ENCODE measurements around the gene CYTH2.
"Not testable (repeated sequence)": the region's sequence is repeated elsewhere in the genome, so short reads cannot be mapped to it uniquely, and the experiment has no call there.

Gene CYTH2

DNA sequence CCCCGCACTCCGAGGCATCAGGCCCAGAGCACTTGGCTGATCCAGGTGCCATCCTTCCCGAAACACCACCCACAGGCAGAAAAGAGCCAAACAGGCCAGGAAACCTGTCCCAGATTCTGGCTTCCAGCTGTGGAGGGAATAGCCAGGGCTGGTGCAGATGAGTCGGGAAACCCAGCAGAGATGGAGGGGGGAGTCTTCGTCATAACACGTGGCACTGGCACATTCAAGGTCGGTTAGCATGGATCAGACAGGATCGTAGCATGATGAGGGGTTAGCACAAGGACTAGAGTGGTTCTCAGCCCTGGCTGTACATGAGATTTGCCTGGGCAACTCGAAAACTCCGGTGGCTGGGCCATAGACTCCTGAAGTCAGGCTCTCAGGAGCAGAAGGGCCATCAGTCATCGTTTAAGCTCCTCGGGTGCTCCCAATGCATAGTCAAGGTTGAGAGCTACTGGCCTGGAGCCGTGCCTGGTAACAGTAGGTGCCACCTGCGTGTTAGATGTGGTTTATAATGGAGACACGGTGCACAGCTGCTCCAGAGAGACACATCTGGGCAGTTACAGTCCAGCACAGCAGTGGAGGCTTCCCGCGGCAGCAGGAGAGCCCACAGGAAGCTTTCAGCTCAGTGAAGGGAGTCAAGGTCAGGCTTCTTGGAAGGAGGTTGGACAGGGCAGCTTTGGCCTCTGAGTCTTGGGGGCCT is 6.3 kb downstream of the CYTH2 start:
- DNase-seq (ENCODE audit: extremely low spot score, insufficient read length, low read depth) = no peak
- no peak for FAIRE-seq

DNA sequence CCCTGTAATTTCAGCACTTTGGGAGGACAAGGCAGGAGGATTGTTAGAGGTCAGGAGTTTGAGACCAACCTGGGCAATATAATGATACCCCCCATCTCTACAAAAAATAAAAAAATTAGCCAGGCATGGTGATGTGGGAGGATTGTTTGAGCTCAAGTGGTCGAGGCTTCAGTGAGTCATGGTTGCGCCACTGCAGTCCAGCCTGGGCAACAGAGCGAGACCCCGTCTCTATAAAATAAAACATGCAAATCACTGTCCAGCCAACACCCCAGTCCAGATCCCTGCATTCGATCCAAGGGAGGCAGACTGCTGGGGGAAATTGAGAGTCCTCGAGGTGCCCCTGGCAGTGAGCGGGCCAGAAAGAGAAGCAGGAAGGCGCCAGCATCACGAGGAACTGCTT is 7.0 kb downstream of the CYTH2 start:
- DNase-seq (ENCODE audit: extremely low spot score, insufficient read length, low read depth) (no peak), FAIRE-seq (no peak)

DNA sequence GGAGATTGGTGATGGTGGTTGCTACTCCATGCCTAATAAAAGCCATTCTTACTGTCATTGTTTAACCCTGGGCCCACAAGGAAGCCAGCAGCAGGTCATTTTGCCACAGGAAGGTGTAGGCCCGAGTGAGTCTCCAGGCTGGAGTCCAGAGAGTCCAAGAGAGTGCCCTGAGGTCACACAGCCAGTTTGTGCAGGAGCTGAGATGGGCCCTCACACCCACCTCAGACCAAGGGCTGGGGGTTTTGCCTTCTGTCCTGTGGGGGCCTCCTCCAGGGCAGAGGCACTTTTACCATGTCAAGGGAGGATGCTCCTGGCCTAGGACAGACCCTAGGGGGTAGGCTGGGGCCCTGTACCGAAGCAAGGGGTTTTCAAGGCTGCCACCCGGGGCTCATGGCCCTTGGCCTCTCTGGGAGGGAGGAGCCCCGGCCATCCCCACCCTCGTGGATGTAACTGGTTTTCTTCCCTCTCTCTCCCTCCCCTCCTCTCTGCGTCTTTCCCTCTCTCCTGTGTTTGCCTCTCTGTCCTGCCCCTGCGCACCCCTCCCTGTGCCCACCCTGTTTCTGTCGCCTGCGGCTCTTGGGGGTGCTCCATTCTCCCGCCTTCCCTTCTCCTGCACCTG is 8.0 kb downstream of the CYTH2 start:
- DNase-seq (ENCODE audit: extremely low spot score, insufficient read length, low read depth) (no peak), FAIRE-seq (no peak)

DNA sequence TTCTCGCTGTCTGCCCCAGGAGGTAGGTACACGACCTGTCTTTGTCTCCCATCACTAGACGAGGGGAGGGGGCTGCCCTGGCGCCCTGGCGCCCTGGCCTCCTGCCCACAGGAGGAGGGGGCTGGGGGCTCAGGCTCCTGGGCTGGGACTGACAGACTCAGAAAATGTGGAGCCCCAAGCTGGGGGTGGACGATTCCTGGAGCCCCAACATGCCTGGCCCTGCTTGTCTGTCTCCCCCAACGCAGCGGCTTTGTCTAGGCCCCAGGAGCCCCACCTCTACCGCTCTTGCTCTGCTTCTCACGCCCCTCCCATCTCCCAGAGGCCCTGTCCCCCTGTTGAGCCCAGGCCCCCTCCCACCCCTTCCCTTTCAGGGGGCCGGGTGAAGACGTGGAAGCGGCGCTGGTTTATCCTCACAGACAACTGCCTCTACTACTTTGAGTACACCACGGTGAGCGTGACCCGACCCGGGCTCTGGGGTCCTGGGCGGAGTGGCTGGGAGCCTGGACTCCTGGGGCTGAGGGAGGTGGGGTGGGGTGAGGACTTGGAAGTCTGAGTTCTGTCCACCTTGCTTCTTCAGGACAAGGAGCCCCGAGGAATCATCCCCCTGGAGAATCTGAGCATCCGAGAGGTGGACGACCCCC is 8.6 kb downstream of the CYTH2 start:
- DNase-seq (ENCODE audit: extremely low spot score, insufficient read length, low read depth) (no peak), FAIRE-seq (no peak)

DNA sequence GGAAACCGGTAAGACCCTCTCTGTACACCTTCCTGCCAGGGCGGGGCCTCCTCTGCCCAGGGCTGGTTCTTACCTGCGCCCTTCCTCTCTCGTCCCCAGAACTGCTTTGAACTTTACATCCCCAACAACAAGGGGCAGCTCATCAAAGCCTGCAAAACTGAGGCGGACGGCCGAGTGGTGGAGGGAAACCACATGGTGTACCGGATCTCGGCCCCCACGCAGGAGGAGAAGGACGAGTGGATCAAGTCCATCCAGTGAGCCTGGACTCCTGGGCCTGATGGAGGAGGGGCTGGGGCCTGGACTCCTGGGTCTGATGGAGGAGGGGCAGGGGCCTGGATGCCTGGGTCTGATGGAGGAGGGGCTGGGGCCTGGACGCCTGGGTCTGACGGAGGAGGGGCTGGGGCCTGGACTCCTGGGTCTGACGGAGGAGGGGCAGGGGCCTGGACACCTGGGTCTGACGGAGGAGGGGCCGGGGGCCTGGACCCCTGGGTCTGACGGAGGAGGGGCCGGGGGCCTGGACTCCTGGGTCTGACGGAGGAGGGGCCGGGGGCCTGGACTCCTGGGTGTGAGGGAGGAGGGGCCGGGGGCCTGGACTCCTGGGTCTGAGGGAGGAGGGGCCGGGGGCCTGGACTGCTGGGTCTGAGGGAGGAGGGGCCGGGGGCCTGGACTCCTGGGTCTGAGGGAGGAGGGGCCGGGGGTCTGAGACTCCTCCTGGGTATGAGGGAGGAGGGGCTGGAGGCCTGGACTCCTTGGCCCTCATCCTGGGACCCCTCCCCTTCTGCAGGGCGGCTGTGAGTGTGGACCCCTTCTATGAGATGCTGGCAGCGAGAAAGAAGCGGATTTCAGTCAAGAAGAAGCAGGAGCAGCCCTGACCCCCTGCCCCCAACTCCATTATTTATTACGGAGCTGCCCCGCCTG is 9.4 kb downstream of the CYTH2 start:
- DNase-seq (ENCODE audit: extremely low spot score, insufficient read length, low read depth) (no peak), FAIRE-seq (no peak)

DNA sequence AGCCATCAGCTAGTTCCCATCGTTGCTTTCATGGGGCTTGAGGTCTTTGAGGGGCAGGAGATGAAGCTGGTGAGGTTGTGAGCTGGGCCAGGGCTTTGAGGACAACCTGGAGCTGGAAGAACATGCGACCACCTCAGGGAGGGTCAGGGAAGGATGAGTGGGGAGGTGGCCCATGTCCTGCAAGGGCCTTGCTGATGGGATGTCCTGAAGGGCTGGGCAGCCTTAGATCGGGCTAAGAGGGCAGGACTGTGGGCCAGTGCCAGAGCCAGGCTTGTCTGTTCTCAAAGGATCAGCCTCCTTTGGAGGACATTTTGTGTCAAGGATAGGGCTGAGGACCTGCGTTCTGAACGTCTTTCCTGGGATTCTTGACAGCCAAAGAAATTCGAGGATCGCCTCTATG is 10.5 kb downstream of the CYTH2 start:
- DNase-seq (ENCODE audit: extremely low spot score, insufficient read length, low read depth) (no peak), FAIRE-seq (no peak)

DNA sequence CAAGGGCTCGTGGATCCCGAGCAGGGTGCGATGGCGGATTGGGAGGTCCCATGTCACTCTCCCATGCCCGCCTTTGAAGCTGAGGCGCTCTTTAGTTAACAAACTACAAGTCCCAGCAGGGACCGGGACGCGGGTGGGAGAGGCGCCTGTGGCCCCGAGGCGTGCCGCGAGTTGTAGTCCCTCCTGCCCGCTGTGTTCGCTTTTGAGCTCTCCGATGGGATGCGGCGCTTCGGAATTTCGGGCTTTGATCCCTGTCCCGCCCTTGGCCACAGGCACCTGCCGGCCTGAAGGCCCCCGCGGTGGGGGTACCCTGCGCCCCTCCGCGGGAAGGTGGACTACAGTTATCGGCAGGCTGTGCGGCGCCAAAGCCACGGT is 11.0 kb downstream of the CYTH2 start:
- FAIRE-seq (no peak), DNase-seq (ENCODE audit: extremely low spot score, insufficient read length, low read depth) (no peak)

DNA sequence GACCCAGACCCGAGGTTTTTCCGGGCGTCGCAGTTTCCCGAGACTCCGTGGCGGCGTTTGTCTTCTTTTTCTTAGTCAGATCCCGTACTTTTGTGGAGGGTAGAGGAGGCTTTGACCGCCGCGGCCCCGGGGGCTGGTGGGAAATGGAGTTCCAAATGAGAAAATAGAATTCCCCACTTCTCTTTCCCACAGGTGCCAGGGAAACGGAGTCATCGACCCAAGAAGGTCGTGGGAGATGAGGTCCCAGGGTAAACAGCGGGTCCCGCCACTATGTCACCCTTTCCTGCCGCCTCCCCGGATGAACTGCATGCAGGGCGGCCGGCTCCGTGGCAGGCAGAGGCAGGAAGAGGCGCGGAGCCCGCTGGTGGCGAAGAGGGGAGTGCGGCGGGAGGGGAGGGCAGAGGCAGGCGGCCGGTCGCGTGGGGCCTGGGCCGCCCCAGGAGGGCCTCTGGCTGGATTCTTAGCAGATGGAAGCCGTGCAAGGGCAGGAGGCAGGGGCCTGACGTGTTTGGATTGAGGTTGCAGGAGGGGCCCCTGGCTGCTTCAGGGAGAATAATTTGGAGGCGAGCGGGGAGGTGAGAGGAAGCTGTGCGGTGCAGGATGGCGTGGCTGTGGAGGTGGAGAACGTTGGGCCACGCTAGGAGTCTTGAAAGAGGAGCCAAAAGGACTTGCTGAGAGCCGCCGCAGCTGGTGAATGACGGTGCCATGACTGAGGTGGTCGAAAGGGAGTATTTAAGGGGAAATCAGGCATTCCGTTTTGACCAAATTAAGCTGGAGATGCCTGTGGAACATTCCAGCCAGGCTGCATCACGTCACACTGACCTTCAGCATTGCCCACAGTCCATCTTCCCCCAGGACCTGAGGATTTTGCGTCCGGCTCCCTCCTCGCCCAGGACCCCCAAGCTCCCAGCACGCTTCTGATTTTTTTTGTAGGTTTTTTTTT is 11.7 kb downstream of the CYTH2 start:
- FAIRE-seq = no peak
- no peak for DNase-seq (ENCODE audit: extremely low spot score, insufficient read length, low read depth)

DNA sequence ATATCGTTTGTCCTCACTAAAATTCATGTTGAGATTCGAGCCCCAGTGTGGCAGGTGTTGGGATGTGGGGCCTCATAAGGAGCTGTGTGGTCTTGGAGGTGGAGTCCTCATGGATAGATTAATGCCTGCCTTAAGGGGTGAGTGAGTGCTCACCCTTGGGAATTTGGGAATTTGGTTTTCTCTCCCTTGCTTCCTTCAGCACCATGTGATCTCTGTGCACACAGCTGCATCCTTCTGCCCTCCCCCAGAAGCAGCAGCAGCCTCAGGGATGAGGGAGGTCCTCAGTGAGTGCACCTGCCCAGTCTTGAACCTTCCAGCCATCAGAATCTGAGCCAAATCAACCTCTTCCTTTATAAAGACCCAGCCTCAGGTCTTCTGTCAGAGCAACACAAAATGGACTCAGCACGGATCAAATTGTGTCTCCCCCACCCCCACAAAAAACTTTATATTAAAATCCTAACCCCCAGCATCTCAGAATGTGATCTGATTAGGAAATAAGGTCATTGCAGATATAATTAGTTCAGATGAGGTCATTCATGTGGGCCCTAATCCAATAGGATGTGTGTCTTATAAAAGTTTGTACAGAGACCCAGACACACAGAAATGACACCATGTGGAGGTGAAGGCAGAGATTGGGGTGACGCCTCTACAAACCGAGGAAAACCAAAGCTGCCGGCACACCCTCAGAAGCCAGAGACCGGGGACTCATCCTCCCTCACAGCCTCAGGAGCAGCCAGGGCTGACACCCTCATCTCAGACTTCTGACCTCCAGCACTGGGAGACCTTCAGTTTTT is 12.9 kb downstream of the CYTH2 start:
- FAIRE-seq = no peak
- no peak for DNase-seq (ENCODE audit: extremely low spot score, insufficient read length, low read depth)

DNA sequence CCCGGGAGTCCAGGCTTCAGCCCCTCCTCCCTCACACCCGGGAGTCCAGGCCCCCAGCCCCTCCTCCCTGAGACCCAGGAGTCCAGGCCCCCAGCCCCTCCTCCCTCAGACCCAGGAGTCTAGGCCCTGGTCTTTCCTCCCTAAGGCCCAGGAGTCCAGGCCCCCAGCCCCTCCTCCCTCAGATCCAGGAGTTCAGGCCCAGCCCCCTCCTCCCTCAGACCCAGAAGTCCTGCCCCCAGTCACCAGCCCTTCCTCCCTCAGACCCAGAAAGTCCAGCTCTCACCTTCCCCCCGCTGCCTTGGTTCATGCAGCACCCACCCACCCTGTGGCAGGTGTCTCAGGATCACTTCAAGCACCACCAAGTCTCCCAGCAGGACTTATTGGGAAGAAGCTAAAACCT is 14.1 kb downstream of the CYTH2 start:
- FAIRE-seq (no peak), DNase-seq (ENCODE audit: extremely low spot score, insufficient read length, low read depth) (no peak)

DNA sequence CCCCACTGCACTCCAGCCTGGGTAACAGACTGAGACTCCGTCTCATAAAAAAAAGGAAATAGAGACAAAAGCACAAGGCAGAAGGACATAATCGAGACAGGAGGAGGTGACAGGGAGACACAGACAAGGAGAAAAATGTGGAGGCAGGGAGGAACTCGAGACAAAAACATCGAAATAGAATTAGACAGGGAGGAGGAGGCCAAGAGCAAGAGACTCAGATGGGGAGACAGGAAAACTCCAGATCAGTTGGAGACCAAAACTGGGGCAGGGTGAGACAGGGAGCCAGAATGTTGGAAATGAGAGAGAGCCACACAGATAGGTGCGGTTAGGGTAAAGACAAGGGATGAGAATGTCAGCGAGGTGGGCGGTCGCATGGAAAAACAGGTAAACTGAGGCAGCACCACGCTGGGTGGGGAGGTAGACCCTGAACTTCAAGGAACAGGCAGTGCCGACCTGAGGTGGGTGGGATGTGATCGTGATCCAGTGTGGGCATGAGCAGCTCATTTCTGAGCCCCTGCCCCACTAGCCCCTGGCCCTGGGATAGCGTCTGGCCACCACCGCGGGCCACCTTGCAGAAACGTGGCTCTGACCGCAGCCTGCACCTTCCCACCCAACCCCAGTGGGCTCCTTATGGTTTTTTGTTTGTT is 15.2 kb downstream of the CYTH2 start:
- DNase-seq (ENCODE audit: extremely low spot score, insufficient read length, low read depth) = no peak
- FAIRE-seq = no peak

DNA sequence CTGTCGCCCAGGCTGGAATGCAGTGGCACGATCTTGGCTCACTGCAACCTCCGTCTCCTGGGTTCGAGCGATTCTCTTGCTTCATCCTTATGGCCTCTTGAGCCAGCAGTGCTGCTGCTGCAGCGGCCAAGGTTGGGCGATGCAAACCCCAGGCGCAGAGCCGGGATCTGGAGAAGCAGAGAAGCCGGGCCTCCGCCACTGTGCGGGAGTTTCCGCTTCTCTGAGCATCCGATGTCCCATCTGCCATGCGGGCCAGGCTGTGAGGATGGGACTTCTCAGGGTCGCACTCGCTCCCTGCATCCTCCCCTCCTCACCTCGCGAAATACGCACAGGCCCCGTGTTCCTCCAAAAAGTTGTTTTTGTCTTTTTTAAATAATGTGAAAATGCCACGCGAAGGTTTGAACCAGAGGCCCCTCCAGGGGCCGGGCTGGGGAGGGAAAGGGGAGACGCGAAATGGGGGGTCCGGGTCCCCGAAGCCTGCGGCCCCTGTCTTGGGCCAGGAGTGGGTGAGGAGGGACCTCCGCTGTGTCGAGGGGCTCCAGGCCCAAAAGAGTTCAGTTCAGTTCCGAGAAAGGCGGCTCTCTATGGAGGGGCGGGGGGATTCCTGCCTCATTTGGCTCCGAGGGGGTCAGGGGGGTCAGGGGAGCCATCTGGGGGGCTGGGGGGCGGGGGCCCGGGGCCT is 15.9 kb downstream of the CYTH2 start:
- FAIRE-seq (no peak), DNase-seq (ENCODE audit: extremely low spot score, insufficient read length, low read depth) (no peak)

DNA sequence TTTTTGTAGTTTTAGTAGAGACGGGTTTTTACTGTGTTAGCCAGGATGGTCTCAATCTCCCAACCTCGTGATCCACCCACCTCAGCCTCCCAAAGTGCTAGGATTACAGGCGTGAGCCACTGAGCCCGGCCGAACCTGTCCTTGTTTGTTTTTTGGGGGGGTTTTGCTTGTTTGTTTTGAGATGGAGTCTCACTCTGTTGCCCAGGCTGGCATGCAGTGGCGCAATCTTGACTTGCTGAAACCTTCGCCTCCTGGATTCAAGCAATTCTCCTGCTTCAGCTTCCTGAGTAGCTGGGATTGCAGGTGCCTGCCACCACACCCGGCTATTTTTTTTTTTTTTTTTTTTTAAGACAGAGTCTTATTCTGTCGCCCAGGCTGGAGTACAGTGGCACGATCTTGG is 17.5 kb downstream of the CYTH2 start:
- DNase-seq (ENCODE audit: extremely low spot score, insufficient read length, low read depth); FAIRE-seq: not testable (repeated sequence)

DNA sequence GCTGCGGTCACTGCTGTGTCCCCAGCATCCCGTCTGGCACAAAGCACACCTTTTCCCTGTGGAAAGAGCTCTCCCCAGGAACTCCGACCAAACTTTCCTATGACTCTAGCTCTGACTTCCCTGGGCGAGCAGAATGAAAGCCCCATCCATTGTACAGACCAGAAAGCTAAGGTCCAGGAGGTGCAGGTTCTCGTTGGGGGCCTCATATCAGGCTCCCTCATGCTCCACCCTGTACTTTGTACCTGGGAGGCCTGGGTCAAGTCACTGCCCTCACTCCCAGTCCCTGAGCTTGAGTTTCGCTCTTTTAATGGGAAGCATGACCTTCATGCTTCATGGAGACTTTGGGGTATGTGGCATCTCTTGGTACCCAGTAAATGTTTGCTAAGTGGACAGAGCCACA is 18.4 kb downstream of the CYTH2 start:
- DNase-seq (ENCODE audit: extremely low spot score, insufficient read length, low read depth) (no peak), FAIRE-seq (no peak)

DNA sequence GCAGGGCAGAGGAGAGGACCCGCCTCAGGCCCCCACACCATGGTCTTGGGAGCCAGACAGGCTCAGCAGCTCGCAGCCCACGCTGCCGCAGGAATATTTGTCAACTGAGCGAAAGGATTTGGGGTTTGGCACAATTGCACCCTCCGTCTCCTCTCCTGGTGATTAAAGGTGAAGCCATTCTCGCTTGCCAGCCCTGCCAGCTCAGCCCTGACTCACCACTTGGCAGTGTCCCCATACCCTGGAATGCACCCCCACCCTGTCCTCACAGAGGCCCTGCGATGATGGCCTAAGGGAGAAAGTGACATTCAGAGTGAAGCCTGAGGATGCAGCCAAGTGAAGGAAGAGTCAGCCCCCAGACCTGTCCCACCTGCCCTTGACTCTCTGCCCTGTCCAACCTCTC is 18.8 kb downstream of the CYTH2 start:
- FAIRE-seq = no peak

DNA sequence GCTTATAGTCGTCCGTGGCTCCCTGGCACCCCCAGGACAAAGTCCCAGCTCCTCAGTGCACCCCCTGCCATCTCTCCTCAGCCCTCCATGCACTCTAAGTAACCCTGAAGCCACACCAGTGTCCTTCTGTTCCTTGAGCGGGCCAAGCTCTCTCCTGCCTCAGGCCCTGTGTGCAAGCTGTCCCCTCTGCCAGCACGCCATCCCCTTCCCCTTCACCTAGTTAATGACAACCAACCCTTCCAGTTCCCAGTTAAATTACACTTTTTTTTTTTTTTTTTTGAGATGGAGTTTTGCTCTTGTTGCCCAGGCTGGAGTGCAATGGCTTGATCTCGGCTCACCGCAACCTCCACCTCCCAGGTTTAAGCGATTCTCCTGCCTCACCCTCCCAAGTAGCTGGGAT is 19.3 kb downstream of the CYTH2 start:
- not testable (repeated sequence) for DNase-seq (ENCODE audit: extremely low spot score, insufficient read length, low read depth)

More for the DNA sequence above, 18.8 kb downstream of the CYTH2 start:
- no peak for DNase-seq (ENCODE audit: extremely low spot score, insufficient read length, low read depth)

DNA sequence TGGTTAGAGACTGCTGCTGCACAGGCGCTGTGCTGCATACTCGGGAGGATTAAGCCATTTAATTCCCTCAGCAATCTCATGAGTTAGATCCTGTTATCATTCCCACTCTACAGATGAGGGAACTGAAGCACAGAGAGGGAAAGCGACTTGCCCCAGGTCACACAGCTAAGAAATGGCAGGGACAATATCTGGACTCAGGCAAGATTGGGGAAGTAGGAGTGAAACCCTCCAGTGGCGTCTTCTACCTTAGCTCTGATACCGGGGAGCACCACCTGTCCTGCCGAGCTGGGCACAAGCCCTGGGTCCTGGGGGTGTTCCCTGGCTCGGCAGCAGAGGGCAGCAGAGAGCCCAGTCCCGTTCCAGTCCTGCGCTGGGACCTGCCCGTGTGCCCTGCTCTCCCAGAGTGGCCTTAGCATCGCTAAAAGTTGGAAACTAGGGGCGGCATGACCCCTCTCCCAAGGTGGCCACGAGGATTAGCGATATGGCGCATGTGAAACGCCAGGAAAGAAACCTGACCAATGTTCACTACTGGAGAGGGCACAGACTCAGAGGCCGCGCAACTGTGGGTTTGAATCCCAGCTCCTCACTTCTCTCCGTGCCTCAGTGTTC is 20.5 kb downstream of the CYTH2 start:
- DNase-seq (ENCODE audit: extremely low spot score, insufficient read length, low read depth) (peak; percentile 73), FAIRE-seq (peak; percentile 93)

More for the DNA sequence above, 19.3 kb downstream of the CYTH2 start:
- not testable (repeated sequence) for FAIRE-seq

All from GM18507 (cell line).